Measurements from ENCODE around the gene C2orf72. TPM values are rescaled to one million over a fixed set of nuclear protein-coding genes. Genes with fewer than 3 reads are reported as not detected.

The C2orf72 gene
- total and polyA plus RNA-seq, 2 of the 13 experiments (the other 11 are each of a cell fraction or from before 2014, with no cell fraction given) = 147 to 203 TPM

- TF ChIP-seq ZBTB10 (CRISPR knock-in tag; IDR thresholded peaks at IDR 0.05; ENCODE audit: borderline replicate concordance) (no peak), ZNF33A (CRISPR knock-in tag; IDR thresholded peaks at IDR 0.05; ENCODE audit: borderline replicate concordance) (no peak), ZMAT5 (CRISPR knock-in tag; IDR thresholded peaks at IDR 0.05; ENCODE audit: borderline replicate concordance, low read depth) (no peak), BCL3 (CRISPR knock-in tag; IDR thresholded peaks at IDR 0.05) (peak; percentile 68; the same call in 1 of the 2 replicates), ZNF766 (CRISPR knock-in tag; IDR thresholded peaks at IDR 0.05; ENCODE audit: borderline replicate concordance) (peak; percentile 91; the same call in 1 of the 2 replicates), ATF4 (CRISPR knock-in tag; IDR thresholded peaks at IDR 0.05) (no peak), ZNF496 (CRISPR knock-in tag; IDR thresholded peaks at IDR 0.05; ENCODE audit: insufficient replicate concordance) (no peak), SNAI1 (CRISPR knock-in tag; IDR thresholded peaks at IDR 0.05; ENCODE audit: borderline replicate concordance) (no peak), ZNF720 (CRISPR knock-in tag; IDR thresholded peaks at IDR 0.05) (no peak), BCL6 (CRISPR knock-in tag; IDR thresholded peaks at IDR 0.05) (peak; percentile 66; the same call in 1 of the 2 replicates), REL (CRISPR knock-in tag; conservative IDR thresholded peaks at IDR 0.05) (no peak), ZNF383 (CRISPR knock-in tag; IDR thresholded peaks at IDR 0.05; ENCODE audit: borderline replicate concordance) (no peak), ZUFSP (CRISPR knock-in tag; IDR thresholded peaks at IDR 0.05; ENCODE audit: borderline replicate concordance) (no peak), ZNF839 (CRISPR knock-in tag; IDR thresholded peaks at IDR 0.05; ENCODE audit: borderline replicate concordance) (no peak), ZNF678 (CRISPR knock-in tag; IDR thresholded peaks at IDR 0.05) (no peak), SKIL (CRISPR knock-in tag; IDR thresholded peaks at IDR 0.05; ENCODE audit: borderline replicate concordance) (no peak), MEIS2 (CRISPR knock-in tag; IDR thresholded peaks at IDR 0.05) (peak; percentile 89), IKZF4 (CRISPR knock-in tag; IDR thresholded peaks at IDR 0.05; ENCODE audit: borderline replicate concordance, low read depth, not compliant biosample characterization) (no peak), ZNF263 (CRISPR knock-in tag; IDR thresholded peaks at IDR 0.05) (peak; percentile 50; the same call in 1 of the 2 replicates)
Observed at GRCh38 chr2:231047274-231047922, 10.1 kb downstream of the C2orf72 start (continued).

All from HepG2 (cell line).